GM12878 (cell line): Measurements from ENCODE around the gene NDUFA7. TPM values are rescaled to one million over a fixed set of nuclear protein-coding genes. Genes with fewer than 3 reads are reported as not detected.

ENCODE experiments used
- ATAC-seq: fragments of 200-7000 bp; cut with Tn5 transposase; 3 replicates; pipeline ENCODE4 v1.9.1; 2020; ENCODE audit warnings: mild to moderate bottlenecking, moderate library complexity
- BruUV-seq: library from RNA; stranded (reverse); fragments of 400-500 nt; replicated peaks from 2 replicates; lab custom pipeline; 2021; lab: Mats Ljungman, UMichigan
- CTCF ChIA-PET: fragments of 300-600 bp; sonication (Branson Sonifier 250); formaldehyde crosslinking; extraction: SDS; loops from one replicate; lab custom pipeline; 2021; ENCODE audit warnings: inconsistent platforms; lab: Yijun Ruan, JAX
- POLR2A ChIA-PET: fragments of 350-600 bp; formaldehyde crosslinking; extraction: SDS; loops from one replicate; lab custom pipeline; 2021; ENCODE audit warnings: inconsistent platforms; lab: Charles Lee
- RAD21 ChIA-PET: fragments of 300-600 bp; sonication (Branson Sonifier 250); formaldehyde crosslinking; loops from one replicate; lab custom pipeline; 2023; ENCODE audit warnings: antibody characterized with exemption; ENCODE audit not compliant: unreplicated experiment; lab: Charles Lee
- SMC1A ChIA-PET: fragments of 300-600 bp; sonication (Branson Sonifier 250); formaldehyde crosslinking; loops from one replicate; lab custom pipeline; 2023; ENCODE audit not compliant: unreplicated experiment, uncharacterized antibody; lab: Charles Lee
- DNase-seq: peaks from one replicate; pipeline ENCODE4 v3.0.0-alpha.2; 2011; ENCODE audit warnings: low read depth, low spot score
- FAIRE-seq: peaks from 3 replicates; lab custom pipeline; 2011; peaks lifted over from hg19 to GRCh38; lab: Jason Lieb, UNC
- H2AFZ ChIP-seq: 2 replicates; pipeline ENCODE4 v1.6.0; 2011; ENCODE audit warnings: low read depth, low read length, control low read depth; ENCODE audit not compliant: control insufficient read depth
- H3K27ac ChIP-seq: 2 replicates; pipeline ENCODE4 v1.5.1; 2011; ENCODE audit warnings: control low read depth; ENCODE audit not compliant: control insufficient read depth, insufficient read depth
- H3K27me3 ChIP-seq, 2 experiments: replicated peaks in 1 of 2; 2 replicates each; pipeline versions ENCODE4 v1.6.0 to v1.6.1; 2011; ENCODE audit warnings: low read length in 1 of 2; ENCODE audit not compliant: control insufficient read depth in 2 of 2, insufficient read depth in 2 of 2
- H3K36me3 ChIP-seq, 2 experiments: 2 replicates each; pipeline ENCODE4 v1.5.1; 2011; ENCODE audit warnings: low read length in 1 of 2; ENCODE audit not compliant: control insufficient read depth in 2 of 2, insufficient read depth in 2 of 2
- H3K4me1 ChIP-seq: 2 replicates; pipeline ENCODE4 v1.6.1; 2011; ENCODE audit warnings: mild to moderate bottlenecking, low read length, moderate library complexity, mixed read lengths; ENCODE audit not compliant: control insufficient read depth, insufficient read depth
- H3K4me2 ChIP-seq: 2 replicates; pipeline ENCODE4 v1.6.0; 2011; ENCODE audit warnings: control low read depth; ENCODE audit not compliant: control insufficient read depth, insufficient read depth
- H3K4me3 ChIP-seq: fragments of 200-600 bp; sonication (generic); 2 replicates; pipeline ENCODE4 v1.5.1; 2016
- H3K79me2 ChIP-seq: 2 replicates; pipeline ENCODE4 v1.6.0; 2011; ENCODE audit warnings: low read length; ENCODE audit not compliant: control insufficient read depth, insufficient read depth
- H3K9ac ChIP-seq: 2 replicates; pipeline ENCODE4 v1.8.0; 2011; ENCODE audit warnings: low read length, control low read depth, mixed read lengths; ENCODE audit not compliant: control insufficient read depth, insufficient read depth
- H3K9me3 ChIP-seq: replicated peaks from 3 replicates; pipeline ENCODE4 v1.5.1; 2011; ENCODE audit warnings: mild to moderate bottlenecking, low read length; ENCODE audit not compliant: control insufficient read depth, insufficient read depth
- H4K20me1 ChIP-seq: 2 replicates; pipeline ENCODE4 v1.6.0; 2011; ENCODE audit not compliant: control insufficient read depth, insufficient read depth
- HDAC6 ChIP-seq: fragments of 200-600 bp; sonication (generic); IDR thresholded peaks from one replicate; pipeline ENCODE4 v1.8.0; 2017; ENCODE audit warnings: antibody characterized with exemption; ENCODE audit not compliant: unreplicated experiment
- TCF3 ChIP-seq: IDR thresholded peaks from 2 replicates; pipeline ENCODE4 v1.6.1; 2012; ENCODE audit warnings: low read depth, mild to moderate bottlenecking, low read length, borderline replicate concordance; ENCODE audit not compliant: insufficient read depth
- WGBS: methylation state at CpG from one replicate; pipeline ENCODE4 v1.1.6; 2016; ENCODE audit warnings: low lambda C conversion rate; ENCODE audit not compliant: insufficient replicate concordance, insufficient coverage; ENCODE audit errors: missing lambda C conversion rate; 5-methylcytosine and 5-hydroxymethylcytosine counted together
- in situ Hi-C: fragments of 300-500 bp; cut with MboI; formaldehyde crosslinking; loops from 9 replicates; pipeline ENCODE4 v1.14.3; 2018; ENCODE audit warnings: mixed read lengths
- intact Hi-C: fragments of 100-400 bp; cut with micrococcal nuclease; formaldehyde crosslinking; loops from one replicate; pipeline ENCODE4 v1.14.2; 2022; ENCODE audit not compliant: unreplicated experiment
- polyA plus RNA-seq, 11 experiments: library from polyadenylated mRNA; depleted of rRNA in 4 of 11; unstranded in 6 of 11; stranded (reverse) in 5 of 11; fragments of >200 nt; fragmentation: Nextera tagmentation in 4 of 11; fragmentation: Illumina TruSeq in 1 of 11; extraction: Ambion mirVana in 4 of 11; extraction: Trizol in 1 of 11; gene quantifications; 1 replicate in 1 of 11; 2 replicates in 10 of 11; pipeline versions ENCODE4 v1.2.1 to v1.2.3, GENCODE V29; 2011 to 2016; ENCODE audit warnings: inconsistent platforms in 2 of 11, missing spikeins in 2 of 11, low read depth in 1 of 11
- total RNA-seq, 4 experiments: library from RNA; depleted of rRNA in 3 of 4; stranded (reverse); fragments of >200 nt in 3 of 4; fragmentation: Illumina TruSeq in 1 of 4; extraction: Trizol in 1 of 4; gene quantifications; 2 replicates each; pipeline versions ENCODE4 v1.2.1 to v1.2.3, GENCODE V29; 2013 to 2021
- TF ChIP-seq, protein P1 (sequence below): fragments of 450-650 bp; formaldehyde crosslinking; IDR thresholded peaks from 2 replicates; pipeline ENCODE4 v1.5.0; 2022; ENCODE audit warnings: mild to moderate bottlenecking, missing genetic modification characterization

Gene NDUFA7
- total and polyA plus RNA-seq, 10 of the 15 experiments (the other 5 are each of a cell fraction or from before 2014, with no cell fraction given), result 79.0 to 360 (median 174) TPM

DNA sequence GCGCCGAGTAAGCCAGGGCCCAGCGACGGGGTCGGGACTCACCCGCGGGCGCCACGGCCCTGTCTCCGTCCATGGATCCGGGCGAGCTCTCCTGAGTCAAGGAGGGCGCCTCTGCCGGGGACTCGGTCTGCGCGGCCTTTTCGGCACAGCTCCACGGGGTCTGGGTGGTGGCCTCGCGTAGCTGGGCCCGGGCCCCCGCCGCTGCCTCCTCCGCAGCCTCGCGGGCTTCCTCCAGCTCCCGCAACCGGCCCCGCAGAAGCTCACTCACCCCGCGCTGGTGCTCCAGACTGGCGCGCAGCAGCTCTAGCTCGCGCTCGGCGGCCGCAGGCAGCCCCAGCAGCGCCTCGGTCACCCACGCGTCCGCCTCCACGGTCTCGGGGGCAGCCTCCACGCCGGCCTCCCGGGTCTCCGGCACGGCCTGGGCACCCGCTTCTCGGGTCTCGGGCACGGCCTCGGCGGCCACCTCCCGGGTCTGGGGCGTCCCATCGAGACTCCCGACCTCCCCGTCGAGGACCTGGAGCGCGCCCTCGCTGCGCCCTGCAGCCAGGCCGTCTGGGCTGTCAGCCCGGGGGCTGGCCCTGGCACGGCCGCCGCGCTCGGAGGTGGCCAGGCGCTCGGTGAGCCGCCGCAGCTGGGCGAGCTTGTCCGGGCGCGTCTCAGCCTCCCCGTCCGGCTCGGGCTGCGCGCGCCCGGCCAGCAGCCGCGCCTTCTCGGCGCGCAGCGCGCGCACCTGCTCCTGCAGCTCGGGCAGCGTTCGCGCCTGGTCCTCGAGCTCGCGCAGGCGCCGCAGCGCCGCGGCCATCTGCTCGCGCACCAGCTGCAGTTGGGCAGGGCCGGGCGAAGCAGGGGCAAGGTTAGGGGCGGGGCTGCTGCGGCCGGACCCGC is 13.5 kb upstream of the NDUFA7 start:
- Histone ChIP-seq H4K20me1 (no peaks in the 10 kb centered on the region), H2AFZ (peak overlapping the region; percentile 39), H3K27me3 (peaks cover 2 to 5% of the 10 kb centered on the region in 2 experiments; a peak in 3 of 4 replicates), H3K9me3 (no peaks in the 10 kb centered on the region), H3K4me2 (peak overlapping the region; percentile 71; the same call in 1 of the 2 replicates), H3K36me3 (no peaks in the 10 kb centered on the region), H3K79me2 (no peaks in the 10 kb centered on the region), H3K4me3 (peak overlapping the region; percentile 16; the same call in 1 of the 2 replicates), H3K9ac (no peak overlapping the region), H3K4me1 (peaks cover 2% of the 10 kb centered on the region; the same call in 1 of the 2 replicates), H3K27ac (no peak overlapping the region)
- ChIA-PET RAD21 (no interaction called here), SMC1A (interaction anchor here (1.4 kb wide), 1 partner anchor 13 kb away, joined by 3 read pairs; no protein-coding TSS in a partner anchor), CTCF (interaction anchor here (0.5 to 1.3 kb wide), 2 partner anchors 13 to 64 kb away, joined by 3 to 4 read pairs; no protein-coding TSS in a partner anchor), POLR2A (interaction anchor here (1.0 kb wide), 1 partner anchor 28 kb away, joined by 3 read pairs; no protein-coding TSS in a partner anchor)
- no TSS peak for BruUV-seq
- in situ Hi-C loops (no loop called here), intact Hi-C loops (no loop called here)
- peak; percentile 48; the same call in 1 of the 2 replicates for TF ChIP-seq TCF3
- TF ChIP-seq, protein P1, sequence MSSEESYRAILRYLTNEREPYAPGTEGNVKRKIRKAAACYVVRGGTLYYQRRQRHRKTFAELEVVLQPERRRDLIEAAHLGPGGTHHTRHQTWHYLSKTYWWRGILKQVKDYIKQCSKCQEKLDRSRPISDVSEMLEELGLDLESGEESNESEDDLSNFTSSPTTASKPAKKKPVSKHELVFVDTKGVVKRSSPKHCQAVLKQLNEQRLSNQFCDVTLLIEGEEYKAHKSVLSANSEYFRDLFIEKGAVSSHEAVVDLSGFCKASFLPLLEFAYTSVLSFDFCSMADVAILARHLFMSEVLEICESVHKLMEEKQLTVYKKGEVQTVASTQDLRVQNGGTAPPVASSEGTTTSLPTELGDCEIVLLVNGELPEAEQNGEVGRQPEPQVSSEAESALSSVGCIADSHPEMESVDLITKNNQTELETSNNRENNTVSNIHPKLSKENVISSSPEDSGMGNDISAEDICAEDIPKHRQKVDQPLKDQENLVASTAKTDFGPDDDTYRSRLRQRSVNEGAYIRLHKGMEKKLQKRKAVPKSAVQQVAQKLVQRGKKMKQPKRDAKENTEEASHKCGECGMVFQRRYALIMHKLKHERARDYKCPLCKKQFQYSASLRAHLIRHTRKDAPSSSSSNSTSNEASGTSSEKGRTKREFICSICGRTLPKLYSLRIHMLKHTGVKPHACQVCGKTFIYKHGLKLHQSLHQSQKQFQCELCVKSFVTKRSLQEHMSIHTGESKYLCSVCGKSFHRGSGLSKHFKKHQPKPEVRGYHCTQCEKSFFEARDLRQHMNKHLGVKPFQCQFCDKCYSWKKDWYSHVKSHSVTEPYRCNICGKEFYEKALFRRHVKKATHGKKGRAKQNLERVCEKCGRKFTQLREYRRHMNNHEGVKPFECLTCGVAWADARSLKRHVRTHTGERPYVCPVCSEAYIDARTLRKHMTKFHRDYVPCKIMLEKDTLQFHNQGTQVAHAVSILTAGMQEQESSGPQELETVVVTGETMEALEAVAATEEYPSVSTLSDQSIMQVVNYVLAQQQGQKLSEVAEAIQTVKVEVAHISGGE (CRISPR knock-in tag), result no peak
- peak; percentile 71 for TF ChIP-seq HDAC6
- DNase-seq (no peak), FAIRE-seq (no peak), ATAC-seq (peak; percentile 61)
- WGBS, result 18% methylated on average over 95 of the region's 117 CpGs
